Measurements from ENCODE around the gene NPTN. TPM values are rescaled to one million over a fixed set of nuclear protein-coding genes. Genes with fewer than 3 reads are reported as not detected.

Gene NPTN
- total RNA-seq, 1 experiment from 2014 or later = 90.9 TPM

DNA sequence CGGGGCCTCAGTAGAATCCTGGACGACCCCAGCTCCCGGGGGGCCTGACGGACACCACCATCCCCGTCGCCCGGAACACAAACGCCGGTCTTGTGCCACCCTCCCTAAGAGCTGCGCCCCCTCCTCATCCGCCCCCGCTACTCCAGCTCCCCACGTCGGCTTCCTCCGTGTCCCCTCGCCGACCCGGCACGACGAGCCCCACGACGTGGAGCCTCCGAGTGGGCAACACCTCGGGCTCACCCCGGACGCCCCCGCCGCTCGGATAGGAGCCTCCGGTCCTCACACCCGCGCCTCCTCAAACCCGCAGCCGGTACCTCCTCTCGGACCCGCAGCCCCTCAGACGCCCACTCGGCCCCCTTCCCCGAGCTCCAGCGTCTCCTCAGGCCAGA lies 525 bp downstream of the NPTN start (continued):
- TF ChIP-seq, protein P1, sequence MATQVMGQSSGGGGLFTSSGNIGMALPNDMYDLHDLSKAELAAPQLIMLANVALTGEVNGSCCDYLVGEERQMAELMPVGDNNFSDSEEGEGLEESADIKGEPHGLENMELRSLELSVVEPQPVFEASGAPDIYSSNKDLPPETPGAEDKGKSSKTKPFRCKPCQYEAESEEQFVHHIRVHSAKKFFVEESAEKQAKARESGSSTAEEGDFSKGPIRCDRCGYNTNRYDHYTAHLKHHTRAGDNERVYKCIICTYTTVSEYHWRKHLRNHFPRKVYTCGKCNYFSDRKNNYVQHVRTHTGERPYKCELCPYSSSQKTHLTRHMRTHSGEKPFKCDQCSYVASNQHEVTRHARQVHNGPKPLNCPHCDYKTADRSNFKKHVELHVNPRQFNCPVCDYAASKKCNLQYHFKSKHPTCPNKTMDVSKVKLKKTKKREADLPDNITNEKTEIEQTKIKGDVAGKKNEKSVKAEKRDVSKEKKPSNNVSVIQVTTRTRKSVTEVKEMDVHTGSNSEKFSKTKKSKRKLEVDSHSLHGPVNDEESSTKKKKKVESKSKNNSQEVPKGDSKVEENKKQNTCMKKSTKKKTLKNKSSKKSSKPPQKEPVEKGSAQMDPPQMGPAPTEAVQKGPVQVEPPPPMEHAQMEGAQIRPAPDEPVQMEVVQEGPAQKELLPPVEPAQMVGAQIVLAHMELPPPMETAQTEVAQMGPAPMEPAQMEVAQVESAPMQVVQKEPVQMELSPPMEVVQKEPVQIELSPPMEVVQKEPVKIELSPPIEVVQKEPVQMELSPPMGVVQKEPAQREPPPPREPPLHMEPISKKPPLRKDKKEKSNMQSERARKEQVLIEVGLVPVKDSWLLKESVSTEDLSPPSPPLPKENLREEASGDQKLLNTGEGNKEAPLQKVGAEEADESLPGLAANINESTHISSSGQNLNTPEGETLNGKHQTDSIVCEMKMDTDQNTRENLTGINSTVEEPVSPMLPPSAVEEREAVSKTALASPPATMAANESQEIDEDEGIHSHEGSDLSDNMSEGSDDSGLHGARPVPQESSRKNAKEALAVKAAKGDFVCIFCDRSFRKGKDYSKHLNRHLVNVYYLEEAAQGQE (IDR thresholded peaks at IDR 0.05; ENCODE audit: low read depth) = no peak
- TF ChIP-seq CEBPB (IDR thresholded peaks at IDR 0.05; ENCODE audit: low read depth) (no peak), JUND (IDR thresholded peaks at IDR 0.05) (no peak)

DNA sequence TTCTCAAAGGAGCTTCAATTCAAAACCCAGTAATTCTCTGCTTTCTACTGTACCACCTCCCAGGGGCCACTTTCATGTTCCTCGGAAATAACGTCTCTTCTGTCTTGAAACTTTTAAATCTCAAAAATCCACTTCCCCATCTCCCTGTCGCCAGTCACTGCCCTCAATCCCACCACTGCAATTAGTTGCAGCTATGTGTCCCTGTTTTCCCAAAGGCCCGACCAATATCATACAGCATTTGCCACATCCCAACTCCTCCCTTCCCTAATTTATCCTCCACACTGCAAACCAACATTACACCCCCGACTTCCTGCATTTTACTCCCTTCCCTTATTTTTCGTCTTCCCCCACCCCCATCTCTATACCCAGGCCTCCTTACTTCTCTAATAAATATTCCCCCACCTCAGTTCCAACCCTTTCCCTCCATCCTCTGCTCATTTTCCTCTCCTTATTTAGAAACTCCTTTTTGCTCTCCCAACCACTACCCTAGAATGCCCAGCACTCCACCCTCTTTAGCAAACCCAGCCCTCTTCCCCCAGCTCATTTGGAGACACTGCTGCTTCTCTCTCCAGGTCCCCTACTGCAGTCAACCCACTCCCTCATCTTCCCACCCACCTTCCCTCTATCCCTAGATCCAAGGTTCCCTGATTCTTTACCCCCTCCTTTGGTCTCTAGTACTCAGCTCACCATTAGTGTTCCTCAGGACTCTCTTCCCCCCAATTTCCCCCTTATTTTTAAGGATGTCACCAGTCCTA lies 1.1 kb downstream of the NPTN start:
- peaks cover 21 to 43% of the 10 kb centered on the region in 2 experiments for H3K4me1 ChIP-seq (ENCODE audit: control insufficient read depth in 1 of 2, insufficient read depth in 2 of 2, low read length in 2 of 2)
- TF ChIP-seq CEBPB (IDR thresholded peaks at IDR 0.05; ENCODE audit: low read depth) (no peak), CBX3 (IDR thresholded peaks at IDR 0.05; ENCODE audit: low read depth) (no peak), POLR2A (IDR thresholded peaks at IDR 0.05; ENCODE audit: borderline replicate concordance, extremely low read depth, insufficient read depth, insufficient read length) (no peak), EGR1 (IDR thresholded peaks at IDR 0.05; ENCODE audit: low read depth) (no peak), ELF1 (IDR thresholded peaks at IDR 0.05; ENCODE audit: borderline replicate concordance, low read depth) (no peak), EZH2 (IDR thresholded peaks at IDR 0.05) (no peak)
- TF ChIP-seq, protein P2, sequence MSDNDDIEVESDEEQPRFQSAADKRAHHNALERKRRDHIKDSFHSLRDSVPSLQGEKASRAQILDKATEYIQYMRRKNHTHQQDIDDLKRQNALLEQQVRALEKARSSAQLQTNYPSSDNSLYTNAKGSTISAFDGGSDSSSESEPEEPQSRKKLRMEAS (IDR thresholded peaks at IDR 0.05) = no peak
- TF ChIP-seq, protein P1 (IDR thresholded peaks at IDR 0.05; ENCODE audit: low read depth) = no peak
- H4K20me1 ChIP-seq (ENCODE audit: insufficient read depth) = peaks cover 13% of the 10 kb centered on the region; the same call in 1 of the 2 replicates
- DNase-seq (ENCODE audit: low read depth, low spot score) = no peak
- no peaks in the 10 kb centered on the region for H3K9me2 ChIP-seq (ENCODE audit: insufficient read depth)
- BruUV-seq (replicated peaks) = no TSS peak
- H3K4me2 ChIP-seq (ENCODE audit: low read length) = peak overlapping the region; percentile 89
- ChIA-PET CTCF (no interaction called here), RAD21 (ENCODE audit: low non-redundant PET in 1 of 2, low total read pairs in 2 of 2, uncharacterized antibody in 2 of 2, unreplicated experiment in 2 of 2) (no interaction called here), POLR2A (interaction anchor here (0.7 kb wide), 2 partner anchors 14 to 53 kb away, joined by 3 to 4 read pairs; no protein-coding TSS in a partner anchor)
- peak overlapping the region; percentile 83 for H3K9ac ChIP-seq (ENCODE audit: low read length)
- H3K4me3 ChIP-seq (replicated peaks in 1 of 2; ENCODE audit: low read depth in 1 of 2, low read length in 2 of 2) = peak overlapping the region; percentile 77 to 88
- ATAC-seq = no peak
- intact Hi-C loops (cut with micrococcal nuclease) = no loop called here
- H2AFZ ChIP-seq (ENCODE audit: low read depth, low read length, poor library complexity, severe bottlenecking) = no peak overlapping the region
- no peaks in the 10 kb centered on the region for H3K36me3 ChIP-seq (ENCODE audit: control insufficient read depth in 1 of 2, insufficient read depth in 2 of 2, low read length in 2 of 2)
- peak overlapping the region; percentile 42 for H3K27ac ChIP-seq (ENCODE audit: low read depth, low read length)
- H3K79me2 ChIP-seq (ENCODE audit: insufficient read depth, low read length) = peaks cover 57% of the 10 kb centered on the region
- H3K27me3 ChIP-seq (ENCODE audit: insufficient read depth, low read length) = no peaks in the 10 kb centered on the region
- H3K9me3 ChIP-seq (ENCODE audit: control insufficient read depth in 1 of 2, insufficient read depth in 1 of 2, low read depth in 1 of 2, low read length in 2 of 2) = no peaks in the 10 kb centered on the region

All from HCT116 (cell line).